Placental epithelial cell (primary cell): Measurements from ENCODE around the gene APOBEC3F. TPM values are rescaled to one million over a fixed set of nuclear protein-coding genes. Genes with fewer than 3 reads are reported as not detected.

Source experiments
- small RNA-seq: library from RNA; depleted of rRNA; stranded (forward); fragments of <200 nt; gene quantifications from one replicate; pipeline ENCODE3, GENCODE V24; 2012
- total RNA-seq: library from RNA; depleted of rRNA; stranded (reverse); fragments of >200 nt; gene quantifications from 2 replicates; pipeline ENCODE4 v1.2.3, GENCODE V29; 2012

The APOBEC3F gene
- total RNA-seq = 2.9 and 4.7 TPM in 2 replicates

GRCh38 chr22:39040538-39041296, at the start of gene APOBEC3F:
TSS of gene APOBEC3F (plus strand) at chr22:39040864. CDS start at chr22:39040961, 97 bp downstream.

GRCh38 chr22:39013942-39014722, 26.5 kb upstream of the APOBEC3F start, which contains the start of gene APOBEC3C:
TSS of gene APOBEC3C (plus strand) at chr22:39014257. CDS start at chr22:39014363, 106 bp downstream.

GRCh38 chr22:39077026-39077840, 36.6 kb downstream of the APOBEC3F start, which contains the start of gene APOBEC3G:
TSS of gene APOBEC3G (plus strand) at chr22:39077275. CDS start at chr22:39077362, 87 bp downstream.

GRCh38 chr22:39097098-39098020, 56.7 kb downstream of the APOBEC3F start, which contains the start of gene APOBEC3H:
TSS of gene APOBEC3H (plus strand) at chr22:39097244. CDS start at chr22:39100279, 3,035 bp downstream.

Small RNAs within 50 kb of the gene (small RNA-seq; reads per million reads assigned to genes)
- gene AL022318.2 = not detected

Other genes with a start within 250 kb of the APOBEC3F start
- gene DNAL4, start 246.7 kb upstream of the APOBEC3F start, total RNA-seq = 18.5 and 19.5 TPM in 2 replicates
- gene NPTXR, start 196.8 kb upstream of the APOBEC3F start, total RNA-seq = 0.43 and 0.79 TPM in 2 replicates
- 27.7 and 41.2 TPM in 2 replicates for gene CBX6, start 168.6 kb upstream of the APOBEC3F start, total RNA-seq
- not detected in 2 replicates for gene APOBEC3A, start 83.3 kb upstream of the APOBEC3F start, total RNA-seq
- gene APOBEC3B, start 58.5 kb upstream of the APOBEC3F start, total RNA-seq = 1.2 and 1.6 TPM in 2 replicates
- gene APOBEC3C, start 26.6 kb upstream of the APOBEC3F start, total RNA-seq = 16.9 TPM in 2 replicates
- gene APOBEC3D, start 19.7 kb upstream of the APOBEC3F start, total RNA-seq = 1.2 and 5.5 TPM in 2 replicates
- 4.1 and 6.7 TPM in 2 replicates for gene APOBEC3G, start 36.4 kb downstream of the APOBEC3F start, total RNA-seq
- gene APOBEC3H, start 56.4 kb downstream of the APOBEC3F start, total RNA-seq = 1.2 TPM in 1 of 2 replicates, not detected in the other
- gene CBX7, start 111.8 kb downstream of the APOBEC3F start, total RNA-seq = 1.6 and 1.8 TPM in 2 replicates
- gene PDGFB, start 204.1 kb downstream of the APOBEC3F start, total RNA-seq = 26.5 and 33.0 TPM in 2 replicates